Measurements from ENCODE around the gene BCL2. TPM values are rescaled to one million over a fixed set of nuclear protein-coding genes. Genes with fewer than 3 reads are reported as not detected.

BCL2 gene
- total RNA-seq, 1 donor from 2014 or later: 14.1 TPM

GRCh38 chr18:63322908-63323634, 3.5 kb upstream of the BCL2 start:
- Mint-ChIP-seq H3K4me3 (peak overlapping the region; percentile 77), H3K27ac (ENCODE audit: unreplicated experiment) (no peak overlapping the region), H3K36me3 (ENCODE audit: low read depth) (no peaks in the 10 kb centered on the region), H3K27me3 (ENCODE audit: low read depth) (peaks cover 6% of the 10 kb centered on the region), H3K9me3 (no peaks in the 10 kb centered on the region), H3K4me1 (peaks cover 26% of the 10 kb centered on the region)
- peak; percentile 84 for TF ChIP-seq CTCF (conservative IDR thresholded peaks at IDR 0.05)
- peak; percentile 48 for DNase-seq (ENCODE audit: low read depth, low spot score)

- peak overlapping the region; percentile 73 for H3K4me3 Mint-ChIP-seq
Observed at GRCh38 chr18:63322206-63322605, 2.6 kb upstream of the BCL2 start.

GRCh38 chr18:63321291-63321690, 1.7 kb upstream of the BCL2 start:
- TF ChIP-seq CTCF (conservative IDR thresholded peaks at IDR 0.05): no peak
- no peaks in the 10 kb centered on the region for H3K9me3 Mint-ChIP-seq
- peaks cover 41% of the 10 kb centered on the region for H3K4me1 Mint-ChIP-seq
- H3K36me3 Mint-ChIP-seq (ENCODE audit: low read depth): peaks cover 3% of the 10 kb centered on the region
- no peak for DNase-seq (ENCODE audit: low read depth, low spot score)
- H3K27ac Mint-ChIP-seq (ENCODE audit: unreplicated experiment): no peak overlapping the region
- H3K4me3 Mint-ChIP-seq: peak overlapping the region; percentile 81
- H3K27me3 Mint-ChIP-seq (ENCODE audit: low read depth): peaks cover 17% of the 10 kb centered on the region

More at GRCh38 chr18:63322206-63322605, 2.6 kb upstream of the BCL2 start:
- no peaks in the 10 kb centered on the region for H3K9me3 Mint-ChIP-seq
- no peak overlapping the region for H3K27ac Mint-ChIP-seq (ENCODE audit: unreplicated experiment)
- no peak for DNase-seq (ENCODE audit: low read depth, low spot score)
- TF ChIP-seq CTCF (conservative IDR thresholded peaks at IDR 0.05): no peak
- H3K36me3 Mint-ChIP-seq (ENCODE audit: low read depth): no peaks in the 10 kb centered on the region
- H3K27me3 Mint-ChIP-seq (ENCODE audit: low read depth): peaks cover 14% of the 10 kb centered on the region
- H3K4me1 Mint-ChIP-seq: peaks cover 35% of the 10 kb centered on the region

- H3K4me3 Mint-ChIP-seq: peak overlapping the region; percentile 81
Observed at GRCh38 chr18:63320975-63321265, 1.4 kb upstream of the BCL2 start.

GRCh38 chr18:63320123-63320974, 780 bp upstream of the BCL2 start:
- peak overlapping the region; percentile 97 for H3K27ac Mint-ChIP-seq (ENCODE audit: unreplicated experiment)
- H3K4me3 Mint-ChIP-seq: peak overlapping the region; percentile 81
- TF ChIP-seq CTCF (conservative IDR thresholded peaks at IDR 0.05): peak; percentile 19
- DNase-seq (ENCODE audit: low read depth, low spot score): peak; percentile 55
- peaks cover 3% of the 10 kb centered on the region for H3K36me3 Mint-ChIP-seq (ENCODE audit: low read depth)
- H3K9me3 Mint-ChIP-seq: no peaks in the 10 kb centered on the region
- peaks cover 17% of the 10 kb centered on the region for H3K27me3 Mint-ChIP-seq (ENCODE audit: low read depth)
- peaks cover 46% of the 10 kb centered on the region for H3K4me1 Mint-ChIP-seq

More at GRCh38 chr18:63320975-63321265, 1.4 kb upstream of the BCL2 start:
- no peak for TF ChIP-seq CTCF (conservative IDR thresholded peaks at IDR 0.05)
- Mint-ChIP-seq H3K27ac (ENCODE audit: unreplicated experiment) (peak overlapping the region; percentile 97), H3K36me3 (ENCODE audit: low read depth) (peaks cover 3% of the 10 kb centered on the region), H3K9me3 (no peaks in the 10 kb centered on the region), H3K4me1 (peaks cover 43% of the 10 kb centered on the region), H3K27me3 (ENCODE audit: low read depth) (peaks cover 17% of the 10 kb centered on the region)
- DNase-seq (ENCODE audit: low read depth, low spot score): peak; percentile 18
